Stimulated activated naive CD4-positive, alpha-beta T cell (primary cell): ENCODE data around the gene KMT2D.

Experiments used
- DNase-seq, 6 experiments: peaks; one replicate each; lab custom pipeline; 2025; lab: John Stamatoyannopoulos, UW

The KMT2D gene

GRCh38 chr12:49060237-49061156 lies at the start of gene KMT2D:
Gene KMT2D, minus strand, starts transcription at chr12:49060794. Its CDS starts 5,470 bp downstream, at chr12:49055324.
- peak; percentile 83 to 97 (median 92) for DNase-seq

- peak in 3 of 6 experiments; percentile 28 to 63 (median 47) for DNase-seq
Observed at GRCh38 chr12:49109641-49110463, 49.3 kb upstream of the KMT2D start.

GRCh38 chr12:49108958-49109404 lies 48.4 kb upstream of the KMT2D start:
- no peak for DNase-seq

- no peak for DNase-seq
Observed at GRCh38 chr12:49105504-49106084, 45.0 kb upstream of the KMT2D start.

- DNase-seq, result no peak
Observed at GRCh38 chr12:49104822-49105221, 44.2 kb upstream of the KMT2D start.

- no peak for DNase-seq
Observed at GRCh38 chr12:49100380-49100779, 39.8 kb upstream of the KMT2D start.

- DNase-seq, result no peak
Observed at GRCh38 chr12:49098703-49099102, 38.1 kb upstream of the KMT2D start.

GRCh38 chr12:49098035-49098451 lies 37.4 kb upstream of the KMT2D start:
- DNase-seq, result peak; percentile 14 to 74 (median 50)

GRCh38 chr12:49097381-49097780 lies 36.8 kb upstream of the KMT2D start:
- DNase-seq, result no peak

GRCh38 chr12:49094975-49095365 lies 34.4 kb upstream of the KMT2D start:
- DNase-seq, result no peak

GRCh38 chr12:49094160-49094974 lies 33.8 kb upstream of the KMT2D start, which contains the start of gene DHH:
Gene DHH, minus strand, starts transcription at chr12:49094801. Its CDS starts 289 bp downstream, at chr12:49094512.
- peak in 1 of 6 experiments; percentile 12 for DNase-seq

- DNase-seq, result no peak
Observed at GRCh38 chr12:49093792-49094159, 33.2 kb upstream of the KMT2D start.

GRCh38 chr12:49092816-49093406 lies 32.3 kb upstream of the KMT2D start:
- no peak for DNase-seq

GRCh38 chr12:49092086-49092815 lies 31.7 kb upstream of the KMT2D start:
- DNase-seq, result peak in 5 of 6 experiments; percentile 31 to 52 (median 39)

- DNase-seq, result no peak
Observed at GRCh38 chr12:49091836-49092085, 31.2 kb upstream of the KMT2D start.

- peak in 1 of 6 experiments; percentile 38 for DNase-seq
Observed at GRCh38 chr12:49091056-49091835, 30.7 kb upstream of the KMT2D start.

- peak in 1 of 6 experiments; percentile 40 for DNase-seq
Observed at GRCh38 chr12:49089821-49090773, 29.5 kb upstream of the KMT2D start.

- DNase-seq, result no peak
Observed at GRCh38 chr12:49088932-49089330, 28.3 kb upstream of the KMT2D start.
